Activated CD4-positive, alpha-beta T cell treated with anti-CD3 and anti-CD28 coated beads for 36 hours (primary cell): ENCODE data around the gene RBPJL. TPM values are rescaled to one million over a fixed set of nuclear protein-coding genes. Genes with fewer than 3 reads are reported as not detected.

Source experiments
- ATAC-seq: fragments of 200-7000 bp; cut with Tn5 transposase; one replicate; pipeline ENCODE4 v1.10.0; 2021; ENCODE audit warnings: mild to moderate bottlenecking, moderate library complexity
- CTCF ChIA-PET: fragments of 350-600 bp; sonication (Branson Sonifier 250); formaldehyde crosslinking; loops from one replicate; lab custom pipeline; 2021; ENCODE audit warnings: antibody characterized with exemption; lab: Charles Lee
- POLR2A ChIA-PET: fragments of 350-600 bp; sonication (Branson Sonifier 250); formaldehyde crosslinking; loops from one replicate; lab custom pipeline; 2021; ENCODE audit warnings: antibody characterized with exemption, inconsistent platforms; lab: Charles Lee
- DNase-seq: peaks from one replicate; pipeline ENCODE4 v3.0.0-alpha.2; 2020
- H3K27ac Mint-ChIP-seq: one replicate; pipeline ENCODE4 v1.8.0; 2021; ENCODE audit warnings: mixed read lengths
- H3K27me3 Mint-ChIP-seq: one replicate; pipeline ENCODE4 v1.8.0; 2021; ENCODE audit warnings: mixed read lengths
- H3K36me3 Mint-ChIP-seq: one replicate; pipeline ENCODE4 v1.8.0; 2021; ENCODE audit warnings: low read depth, mixed read lengths
- H3K4me1 Mint-ChIP-seq: one replicate; pipeline ENCODE4 v1.8.0; 2021; ENCODE audit warnings: mixed read lengths
- H3K4me3 Mint-ChIP-seq: one replicate; pipeline ENCODE4 v1.8.0; 2021; ENCODE audit warnings: mild to moderate bottlenecking, moderate library complexity, mixed read lengths
- H3K9me3 Mint-ChIP-seq: one replicate; pipeline ENCODE4 v1.8.0; 2021; ENCODE audit warnings: low read depth, mixed read lengths
- intact Hi-C, 2 experiments: fragments of 100-400 bp; cut with DNase I in 1 of 2; cut with micrococcal nuclease in 1 of 2; formaldehyde crosslinking; loops; one replicate each; pipeline versions ENCODE4 v1.14.2 to v1.15.1; 2022 to 2024; cut with DNase I, micrococcal nuclease
- total RNA-seq, 2 experiments: library from RNA; stranded (reverse); gene quantifications; one replicate each; pipeline ENCODE4 v1.2.3, GENCODE V29; 2021

Gene RBPJL
- total RNA-seq, 2 experiments from 2014 or later, result not detected

- H3K9me3 Mint-ChIP-seq, result peaks cover 2% of the 10 kb centered on the region
- H3K4me1 Mint-ChIP-seq, result peaks cover 3% of the 10 kb centered on the region
- intact Hi-C loops, result loop anchor here (1.0 to 5.0 kb wide), 4 partner anchors 18 to 251 kb away; no protein-coding TSS in a partner anchor
- H3K36me3 Mint-ChIP-seq, result no peaks in the 10 kb centered on the region
- DNase-seq (peak; percentile 92), ATAC-seq (peak; percentile 93)
- POLR2A ChIA-PET, result interaction anchor here (0.6 to 0.9 kb wide), 3 partner anchors 10 to 499 kb away, joined by 3 to 4 read pairs (median 3); partner anchors contain the start of genes DNTTIP1 and WFDC3
- peaks cover 33% of the 10 kb centered on the region for H3K27me3 Mint-ChIP-seq
- H3K4me3 Mint-ChIP-seq, result peak overlapping the region; percentile 67
- peak overlapping the region; percentile 42 for H3K27ac Mint-ChIP-seq
- CTCF ChIA-PET, result interaction anchor here (0.6 to 6.4 kb wide), 73 partner anchors 9 to 1163 kb away, joined by 3 to 102 read pairs (median 4); partner anchors contain the start of genes MATN4, PIGT, SEMG2 and SLPI
Observed at GRCh38 chr20:45293041-45294002, 13.3 kb upstream of the RBPJL start.

DNA sequence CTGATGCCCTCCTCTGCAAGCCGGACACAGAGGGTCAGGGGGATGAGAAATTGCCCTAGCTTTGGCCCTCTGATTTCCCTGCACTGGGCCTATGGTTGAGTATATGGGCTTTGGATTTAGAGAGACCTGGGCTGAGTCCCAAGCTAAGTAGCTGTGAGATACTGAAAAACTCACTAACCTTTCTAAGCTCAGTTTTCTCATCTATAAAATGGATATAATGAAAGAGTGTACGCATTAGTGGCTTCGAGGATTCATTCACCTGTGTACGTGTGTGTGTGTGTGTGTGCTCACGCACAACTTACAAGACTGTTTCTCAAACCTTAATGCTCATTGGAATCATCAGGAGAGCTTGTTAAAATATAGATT, 12.7 kb upstream of the RBPJL start:
- Mint-ChIP-seq H3K36me3 (no peaks in the 10 kb centered on the region), H3K4me1 (peaks cover 3% of the 10 kb centered on the region), H3K27me3 (peaks cover 35% of the 10 kb centered on the region), H3K4me3 (peak overlapping the region; percentile 67), H3K9me3 (peaks cover 2% of the 10 kb centered on the region), H3K27ac (no peak overlapping the region)
- ATAC-seq, result no peak
- POLR2A ChIA-PET, result interaction anchor here (0.6 to 0.9 kb wide), 3 partner anchors 10 to 498 kb away, joined by 3 to 4 read pairs (median 3); partner anchors contain the start of genes DNTTIP1 and WFDC3
- DNase-seq, result no peak
- intact Hi-C loops, result loop anchor here (5.0 kb wide), 3 partner anchors 57 to 252 kb away; no protein-coding TSS in a partner anchor
- CTCF ChIA-PET, result interaction anchor here (0.6 to 6.4 kb wide), 72 partner anchors 9 to 1163 kb away, joined by 3 to 102 read pairs (median 4); partner anchors contain the start of genes MATN4, PIGT, SEMG1 and SEMG2

GRCh38 chr20:45294659-45295058, 12.0 kb upstream of the RBPJL start:
- intact Hi-C loops, result loop anchor here (5.0 kb wide), 3 partner anchors 57 to 252 kb away; no protein-coding TSS in a partner anchor
- DNase-seq (no peak), ATAC-seq (no peak)
- Mint-ChIP-seq H3K27me3 (peaks cover 35% of the 10 kb centered on the region), H3K4me3 (no peak overlapping the region), H3K9me3 (peaks cover 2% of the 10 kb centered on the region), H3K36me3 (no peaks in the 10 kb centered on the region), H3K4me1 (peaks cover 3% of the 10 kb centered on the region), H3K27ac (no peak overlapping the region)
- ChIA-PET POLR2A (interaction anchor here (0.9 kb wide), 1 partner anchor 77 kb away, joined by 4 read pairs; no protein-coding TSS in a partner anchor), CTCF (interaction anchor here (0.6 to 6.4 kb wide), 43 partner anchors 8 to 496 kb away, joined by 3 to 102 read pairs (median 6); partner anchors contain the start of genes MATN4, PIGT and SEMG1)

DNA sequence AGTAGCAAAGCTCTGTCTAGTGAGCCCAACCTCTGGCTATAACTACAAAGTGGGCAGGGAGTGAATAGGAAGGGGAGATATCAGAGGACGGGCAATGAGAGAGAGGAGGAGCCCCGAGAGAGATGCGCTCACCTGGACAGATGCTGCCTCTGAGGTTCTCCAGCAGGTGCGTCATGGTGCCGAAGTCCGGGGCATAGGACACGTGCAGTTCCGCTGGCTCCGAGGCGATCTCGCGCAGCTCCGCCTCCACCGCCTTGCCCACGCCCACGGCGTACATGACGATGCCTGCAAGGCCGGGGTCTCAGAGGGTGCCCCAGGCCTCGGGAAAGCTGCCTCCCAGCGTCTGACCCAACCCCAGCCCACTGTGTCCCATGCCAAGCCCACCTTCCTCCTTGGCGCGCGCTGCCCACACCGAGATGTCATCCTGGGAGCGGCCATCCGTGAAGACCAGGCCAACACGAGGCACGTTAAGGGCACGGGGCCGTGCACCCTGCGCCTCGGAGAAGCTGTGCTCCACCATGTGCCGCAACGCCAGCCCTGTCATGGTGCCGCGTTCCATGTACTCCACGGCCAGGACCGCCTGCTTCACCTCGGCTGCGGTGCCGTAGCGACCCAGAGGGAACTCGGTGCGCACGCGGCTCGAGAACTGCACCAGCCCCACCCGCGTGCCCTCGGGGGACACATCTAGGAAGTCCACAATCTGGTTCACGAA, 8.7 kb upstream of the RBPJL start:
- ChIA-PET POLR2A (no interaction called here), CTCF (interaction anchor here (1.0 to 1.1 kb wide), 2 partner anchors 14 to 21 kb away, joined by 3 read pairs; no protein-coding TSS in a partner anchor)
- peaks cover 2% of the 10 kb centered on the region for H3K9me3 Mint-ChIP-seq
- H3K27ac Mint-ChIP-seq, result no peak overlapping the region
- DNase-seq (no peak), ATAC-seq (no peak)
- peaks cover 16% of the 10 kb centered on the region for H3K4me1 Mint-ChIP-seq
- peaks cover 34% of the 10 kb centered on the region for H3K27me3 Mint-ChIP-seq
- H3K36me3 Mint-ChIP-seq, result no peaks in the 10 kb centered on the region
- intact Hi-C loops, result no loop called here
- H3K4me3 Mint-ChIP-seq, result no peak overlapping the region

DNA sequence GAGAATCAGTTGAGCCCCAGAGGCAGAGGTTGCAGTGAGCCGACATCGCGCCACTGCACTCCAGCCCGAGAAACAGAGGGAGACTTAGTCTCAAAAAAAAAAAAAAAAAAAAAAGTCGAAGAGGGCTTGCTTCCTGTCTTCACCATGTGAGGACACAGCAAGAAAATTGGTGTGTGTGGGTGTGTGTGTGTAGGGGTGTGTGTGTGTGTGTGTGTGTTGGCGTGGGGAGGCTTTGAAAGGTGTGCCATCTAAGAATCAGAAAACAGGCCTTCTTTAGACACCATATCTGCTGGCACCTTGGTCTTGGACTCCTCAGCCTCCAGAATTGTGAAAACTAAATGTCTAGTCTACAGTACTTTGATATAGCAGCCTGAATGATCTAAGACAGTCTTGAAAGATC, 6.9 kb upstream of the RBPJL start:
- ChIA-PET CTCF (no interaction called here), POLR2A (no interaction called here)
- Mint-ChIP-seq H3K27me3 (peaks cover 37% of the 10 kb centered on the region), H3K27ac (no peak overlapping the region), H3K36me3 (no peaks in the 10 kb centered on the region), H3K9me3 (peaks cover 2% of the 10 kb centered on the region), H3K4me3 (no peak overlapping the region), H3K4me1 (peaks cover 22% of the 10 kb centered on the region)
- no peak for ATAC-seq
- DNase-seq, result no peak
- intact Hi-C loops, result no loop called here

GRCh38 chr20:45300961-45301360, 5.7 kb upstream of the RBPJL start:
- DNase-seq (peak; percentile 77), ATAC-seq (peak; percentile 65)
- H3K27ac Mint-ChIP-seq, result no peak overlapping the region
- H3K9me3 Mint-ChIP-seq, result no peaks in the 10 kb centered on the region
- POLR2A ChIA-PET, result no interaction called here
- no peaks in the 10 kb centered on the region for H3K36me3 Mint-ChIP-seq
- H3K4me1 Mint-ChIP-seq, result peaks cover 22% of the 10 kb centered on the region
- peaks cover 36% of the 10 kb centered on the region for H3K27me3 Mint-ChIP-seq
- H3K4me3 Mint-ChIP-seq, result no peak overlapping the region
- CTCF ChIA-PET, result interaction anchor here (0.6 to 5.5 kb wide), 11 partner anchors 9 to 437 kb away, joined by 3 to 102 read pairs (median 4); partner anchors contain the start of gene SEMG1
- intact Hi-C loops, result no loop called here

DNA sequence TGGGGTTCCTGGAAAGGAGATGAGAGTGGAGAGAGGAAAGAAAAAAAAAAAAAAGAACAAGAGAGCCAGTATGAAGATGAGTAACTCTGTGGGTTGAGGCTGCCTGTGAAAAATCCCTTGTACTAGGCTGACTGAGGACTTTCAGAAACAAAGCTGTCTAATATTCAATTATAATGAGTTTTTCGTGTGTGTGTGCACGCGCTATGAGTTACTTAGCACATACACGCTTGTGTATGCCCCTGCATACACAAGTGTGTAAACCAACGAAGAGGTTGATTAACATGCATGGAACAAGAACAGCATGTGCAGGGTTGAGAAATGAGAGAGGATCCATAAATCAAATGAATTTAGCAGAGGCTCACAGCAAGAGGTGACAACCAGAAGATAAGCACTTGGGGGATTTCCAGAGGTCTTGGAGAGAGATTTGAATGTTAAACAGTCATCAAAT, 4.8 kb upstream of the RBPJL start:
- peak; percentile 38 for DNase-seq
- intact Hi-C loops, result no loop called here
- ChIA-PET POLR2A (no interaction called here), CTCF (interaction anchor here (0.7 to 5.5 kb wide), 8 partner anchors 10 to 148 kb away, joined by 3 to 102 read pairs (median 4); no protein-coding TSS in a partner anchor)
- Mint-ChIP-seq H3K9me3 (no peaks in the 10 kb centered on the region), H3K4me1 (peaks cover 22% of the 10 kb centered on the region), H3K4me3 (no peak overlapping the region), H3K36me3 (no peaks in the 10 kb centered on the region), H3K27me3 (peaks cover 37% of the 10 kb centered on the region), H3K27ac (peak overlapping the region; percentile 56)
- ATAC-seq, result peak; percentile 68

GRCh38 chr20:45303586-45304463, 2.8 kb upstream of the RBPJL start:
- H3K9me3 Mint-ChIP-seq, result no peaks in the 10 kb centered on the region
- H3K27ac Mint-ChIP-seq, result no peak overlapping the region
- peaks cover 22% of the 10 kb centered on the region for H3K4me1 Mint-ChIP-seq
- ChIA-PET CTCF (interaction anchor here (0.6 to 5.5 kb wide), 11 partner anchors 9 to 500 kb away, joined by 3 to 102 read pairs (median 4); no protein-coding TSS in a partner anchor), POLR2A (interaction anchor here (0.5 kb wide), 1 partner anchor 10 kb away, joined by 3 read pairs; no protein-coding TSS in a partner anchor)
- DNase-seq (peak; percentile 33), ATAC-seq (peak; percentile 68)
- H3K36me3 Mint-ChIP-seq, result no peaks in the 10 kb centered on the region
- no peak overlapping the region for H3K4me3 Mint-ChIP-seq
- H3K27me3 Mint-ChIP-seq, result peaks cover 38% of the 10 kb centered on the region
- intact Hi-C loops, result no loop called here

DNA sequence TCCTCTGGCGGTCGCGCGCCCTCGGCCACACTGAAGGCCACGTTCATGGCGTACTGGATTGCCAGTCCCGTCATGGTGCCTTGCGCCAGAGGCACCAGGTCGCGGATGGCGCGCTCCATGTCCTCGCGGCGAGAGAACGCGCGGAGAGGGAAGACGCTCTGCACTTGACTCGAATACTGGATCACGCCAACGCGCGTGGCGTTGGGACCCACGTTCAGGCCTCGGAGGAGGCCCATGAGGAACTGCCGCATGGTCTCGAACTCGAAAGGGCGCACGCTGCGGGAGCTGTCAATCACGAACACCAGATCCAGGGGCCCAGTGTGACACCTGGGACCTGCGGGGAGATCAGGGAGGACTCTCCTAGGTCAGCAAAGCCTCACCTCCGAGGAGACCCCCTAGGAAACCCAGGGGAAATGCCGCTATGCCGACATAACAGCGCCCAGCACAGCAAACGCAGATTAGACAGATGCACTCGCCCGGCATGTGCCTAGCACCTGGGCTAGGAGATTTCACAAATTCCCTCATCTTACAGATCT, 2.1 kb upstream of the RBPJL start:
- H3K9me3 Mint-ChIP-seq, result no peaks in the 10 kb centered on the region
- intact Hi-C loops, result no loop called here
- H3K36me3 Mint-ChIP-seq, result no peaks in the 10 kb centered on the region

More for the DNA sequence above, 2.1 kb upstream of the RBPJL start:
- Mint-ChIP-seq H3K27me3 (peaks cover 36% of the 10 kb centered on the region), H3K4me1 (peaks cover 22% of the 10 kb centered on the region), H3K27ac (no peak overlapping the region), H3K4me3 (no peak overlapping the region)
- ChIA-PET CTCF (interaction anchor here (0.6 to 5.5 kb wide), 4 partner anchors 11 to 501 kb away, joined by 3 to 102 read pairs (median 4); no protein-coding TSS in a partner anchor), POLR2A (no interaction called here)
- no peak for DNase-seq
- no peak for ATAC-seq
